GM12891 (cell line): ENCODE data around the gene CALY.
"Not testable (repeated sequence)": the region's sequence is repeated elsewhere in the genome, so short reads cannot be mapped to it uniquely, and the experiment has no call there.

Source experiments
- DNase-seq: peaks from one replicate; pipeline ENCODE4 v3.0.0; 2011; ENCODE audit warnings: low spot score; ENCODE audit not compliant: insufficient read length
- FAIRE-seq: peaks from 2 replicates; lab custom pipeline; 2011; peaks lifted over from hg19 to GRCh38; lab: Jason Lieb, UNC
- PAX5 ChIP-seq: IDR thresholded peaks from 2 replicates; pipeline ENCODE4 v1.6.1; 2011; ENCODE audit warnings: low read length, moderate library complexity, mild to moderate bottlenecking; ENCODE audit not compliant: insufficient read depth, severe bottlenecking
- POLR2A ChIP-seq: IDR thresholded peaks from 2 replicates; pipeline ENCODE4 v1.6.1; 2011; ENCODE audit warnings: low read depth, low read length, control low read depth
- POLR2AphosphoS5 ChIP-seq: IDR thresholded peaks from 2 replicates; pipeline ENCODE4 v1.6.1; 2011; ENCODE audit warnings: low read depth, low read length, control low read depth
- POU2F2 ChIP-seq: IDR thresholded peaks from 2 replicates; pipeline ENCODE4 v1.6.1; 2011; ENCODE audit warnings: low read depth, mild to moderate bottlenecking, control low read depth, low read length, moderate library complexity
- SPI1 ChIP-seq: IDR thresholded peaks from 2 replicates; pipeline ENCODE4 v1.6.1; 2011; ENCODE audit warnings: low read depth, low read length, control low read depth
- TAF1 ChIP-seq: IDR thresholded peaks from 2 replicates; pipeline ENCODE4 v1.6.1; 2011; ENCODE audit warnings: low read depth, low read length, control low read depth

CALY gene

GRCh38 chr10:133377818-133378250, 41.1 kb upstream of the CALY start:
- DNase-seq: no peak
- FAIRE-seq: no peak

DNA sequence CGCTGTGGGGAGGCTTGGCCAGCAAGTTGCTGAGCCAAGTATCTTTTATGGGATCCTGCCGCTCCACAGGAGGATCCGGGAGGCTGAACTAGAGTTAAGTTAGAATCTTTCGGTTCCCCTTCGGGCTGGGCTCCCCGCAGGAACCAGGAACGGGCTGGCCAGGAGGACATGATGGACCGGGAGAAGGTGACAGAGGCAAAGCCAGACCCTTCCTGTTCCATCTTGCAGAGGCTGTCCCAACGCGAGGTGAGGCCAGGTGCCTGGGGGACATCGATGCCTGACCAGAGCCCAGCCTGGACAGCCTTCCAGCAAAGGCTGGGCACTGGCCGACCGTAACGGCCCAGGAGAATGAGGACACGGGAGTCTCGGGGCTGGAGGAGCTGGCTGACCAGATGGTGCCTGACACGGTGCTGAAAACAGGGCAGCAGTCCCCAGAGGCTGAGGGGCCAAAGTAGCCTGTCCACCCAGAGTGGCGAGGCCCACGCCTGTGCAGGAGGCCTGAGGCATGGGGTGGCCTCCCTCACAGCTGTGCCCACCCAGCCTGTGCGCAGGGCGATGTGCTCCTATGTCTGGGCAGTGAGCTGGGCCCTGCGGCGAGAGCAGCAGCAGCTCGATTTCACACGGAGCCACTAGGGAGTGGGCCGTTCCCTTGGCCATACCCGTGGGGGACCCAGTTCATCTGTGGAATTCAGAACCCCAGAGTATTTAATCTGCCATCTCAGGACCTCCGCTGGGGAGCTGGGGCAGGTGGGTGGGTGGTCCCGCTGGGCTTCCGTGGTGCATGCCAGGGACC, 40.5 kb upstream of the CALY start:
- FAIRE-seq (no peak), DNase-seq (no peak)
- TF ChIP-seq SPI1 (no peak), POU2F2 (no peak), POLR2AphosphoS5 (no peak), PAX5 (no peak), TAF1 (no peak), POLR2A (no peak)

More at GRCh38 chr10:133377818-133378250, 41.1 kb upstream of the CALY start:
- TF ChIP-seq POU2F2 (no peak), POLR2AphosphoS5 (no peak), TAF1 (no peak), SPI1 (no peak), PAX5 (no peak), POLR2A (no peak)

GRCh38 chr10:133376183-133376582, 39.5 kb upstream of the CALY start:
- not testable (repeated sequence) for FAIRE-seq, DNase-seq

- FAIRE-seq (no peak), DNase-seq (no peak)
- TF ChIP-seq SPI1 (no peak), TAF1 (no peak), PAX5 (no peak), POLR2AphosphoS5 (no peak), POLR2A (no peak), POU2F2 (no peak)
Measured at GRCh38 chr10:133375357-133376115, 38.8 kb upstream of the CALY start.

DNA sequence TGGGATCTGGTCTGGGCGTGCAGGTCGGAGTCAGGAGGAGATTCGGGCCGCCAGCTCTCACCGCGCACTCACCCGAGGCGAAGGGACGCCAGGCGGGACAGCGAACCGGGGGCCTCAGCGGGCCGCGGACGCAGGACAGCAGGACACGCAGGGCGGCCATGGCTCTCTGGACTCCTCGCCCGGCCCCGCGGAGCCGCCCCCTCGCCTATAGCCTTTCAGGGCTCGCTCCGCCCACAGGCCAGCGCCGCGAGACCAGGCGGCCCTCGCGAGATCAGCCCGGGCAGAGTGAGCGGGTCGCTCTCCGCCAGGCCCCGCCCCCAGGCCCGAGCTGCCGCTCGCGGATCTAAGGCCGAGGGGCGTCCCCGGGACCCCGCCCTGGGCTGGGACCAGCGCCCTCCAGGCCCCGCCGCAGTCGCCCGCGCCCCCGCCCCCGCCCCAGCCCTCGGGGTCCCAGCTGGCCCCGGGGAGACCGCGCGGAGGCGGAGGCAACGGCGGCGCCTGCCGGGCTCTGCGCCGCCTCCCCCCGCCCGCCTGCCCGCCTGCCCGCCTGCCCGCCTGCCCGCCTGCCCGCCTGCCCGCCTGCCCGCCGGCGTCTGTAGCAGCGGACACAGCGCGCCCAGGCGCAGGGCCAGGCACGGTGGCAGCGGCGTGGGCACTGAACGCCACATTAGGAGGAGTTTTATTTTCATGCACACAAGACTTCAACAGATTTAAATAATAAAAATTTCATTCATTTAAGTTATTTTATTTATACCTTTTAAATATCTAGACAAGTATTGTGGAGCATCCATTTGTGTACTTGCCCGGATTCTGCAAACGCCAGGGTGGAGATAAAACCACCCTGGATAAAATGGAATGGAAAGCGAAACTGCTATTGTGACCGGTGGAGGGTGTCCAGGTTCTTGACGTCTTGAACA, 36.7 kb upstream of the CALY start, which contains the start of gene ECHS1:
Gene ECHS1, minus strand, starts transcription at position 181 of the 917 bp plus-strand sequence. Its CDS starts 21 bp downstream, at position 160.
- peak; percentile 100 for DNase-seq
- TF ChIP-seq POU2F2: peak; percentile 31; the same call in 1 of the 2 replicates
- no peak for TF ChIP-seq PAX5
- peak; percentile 61; the same call in 1 of the 2 replicates for TF ChIP-seq TAF1
- peak; percentile 83 for TF ChIP-seq POLR2A
- peak; percentile 82 for TF ChIP-seq POLR2AphosphoS5
- no peak for TF ChIP-seq SPI1
- FAIRE-seq: peak; percentile 99

GRCh38 chr10:133372507-133372906, 35.8 kb upstream of the CALY start:
- TF ChIP-seq POU2F2 (no peak), TAF1 (no peak), POLR2A (no peak), POLR2AphosphoS5 (no peak), PAX5 (no peak), SPI1 (no peak)
- FAIRE-seq (no peak), DNase-seq (no peak)

GRCh38 chr10:133370030-133370786, 33.5 kb upstream of the CALY start:
- TF ChIP-seq TAF1 (no peak), POLR2AphosphoS5 (no peak), SPI1 (no peak), POU2F2 (no peak), POLR2A (no peak), PAX5 (no peak)
- FAIRE-seq (no peak), DNase-seq (no peak)

GRCh38 chr10:133368153-133368552, 31.5 kb upstream of the CALY start:
- DNase-seq (no peak), FAIRE-seq (no peak)
- TF ChIP-seq PAX5: no peak
- TF ChIP-seq POLR2A: no peak
- no peak for TF ChIP-seq SPI1
- no peak for TF ChIP-seq POLR2AphosphoS5
- no peak for TF ChIP-seq POU2F2
- no peak for TF ChIP-seq TAF1

- DNase-seq, FAIRE-seq: not testable (repeated sequence)
Measured at GRCh38 chr10:133367461-133367860, 30.8 kb upstream of the CALY start.
